Fibroblast of the aortic adventitia (primary cell): ENCODE results near the gene ABCC11. TPM values are rescaled to one million over a fixed set of nuclear protein-coding genes. Genes with fewer than 3 reads are reported as not detected.

ENCODE experiments used
- DNase-seq: peaks from one replicate; pipeline ENCODE4 v3.0.0-alpha.2; 2010; ENCODE audit warnings: low read depth
- H3K4me3 ChIP-seq: 2 replicates; pipeline ENCODE4 v1.5.1; 2011; ENCODE audit warnings: low read depth, mild to moderate bottlenecking, control low read depth, low read length, moderate library complexity
- total RNA-seq: library from RNA; depleted of rRNA; stranded (reverse); fragments of >200 nt; gene quantifications from 2 replicates; pipeline ENCODE4 v1.2.3, GENCODE V29; 2012; ENCODE audit warnings: low replicate concordance
- TF ChIP-seq, protein P1 (sequence below): IDR thresholded peaks from 2 replicates; pipeline ENCODE4 v1.5.1; 2011; ENCODE audit warnings: mild to moderate bottlenecking, low read length, control low read depth, inconsistent platforms; ENCODE audit not compliant: insufficient read depth

Gene ABCC11
- total RNA-seq, 1 donor = 0.09 TPM

- no peak for DNase-seq
- TF ChIP-seq, protein P1, sequence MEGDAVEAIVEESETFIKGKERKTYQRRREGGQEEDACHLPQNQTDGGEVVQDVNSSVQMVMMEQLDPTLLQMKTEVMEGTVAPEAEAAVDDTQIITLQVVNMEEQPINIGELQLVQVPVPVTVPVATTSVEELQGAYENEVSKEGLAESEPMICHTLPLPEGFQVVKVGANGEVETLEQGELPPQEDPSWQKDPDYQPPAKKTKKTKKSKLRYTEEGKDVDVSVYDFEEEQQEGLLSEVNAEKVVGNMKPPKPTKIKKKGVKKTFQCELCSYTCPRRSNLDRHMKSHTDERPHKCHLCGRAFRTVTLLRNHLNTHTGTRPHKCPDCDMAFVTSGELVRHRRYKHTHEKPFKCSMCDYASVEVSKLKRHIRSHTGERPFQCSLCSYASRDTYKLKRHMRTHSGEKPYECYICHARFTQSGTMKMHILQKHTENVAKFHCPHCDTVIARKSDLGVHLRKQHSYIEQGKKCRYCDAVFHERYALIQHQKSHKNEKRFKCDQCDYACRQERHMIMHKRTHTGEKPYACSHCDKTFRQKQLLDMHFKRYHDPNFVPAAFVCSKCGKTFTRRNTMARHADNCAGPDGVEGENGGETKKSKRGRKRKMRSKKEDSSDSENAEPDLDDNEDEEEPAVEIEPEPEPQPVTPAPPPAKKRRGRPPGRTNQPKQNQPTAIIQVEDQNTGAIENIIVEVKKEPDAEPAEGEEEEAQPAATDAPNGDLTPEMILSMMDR = no peak
Measured at GRCh38 chr16:48146710-48147109, 100.6 kb downstream of the ABCC11 start.

DNA sequence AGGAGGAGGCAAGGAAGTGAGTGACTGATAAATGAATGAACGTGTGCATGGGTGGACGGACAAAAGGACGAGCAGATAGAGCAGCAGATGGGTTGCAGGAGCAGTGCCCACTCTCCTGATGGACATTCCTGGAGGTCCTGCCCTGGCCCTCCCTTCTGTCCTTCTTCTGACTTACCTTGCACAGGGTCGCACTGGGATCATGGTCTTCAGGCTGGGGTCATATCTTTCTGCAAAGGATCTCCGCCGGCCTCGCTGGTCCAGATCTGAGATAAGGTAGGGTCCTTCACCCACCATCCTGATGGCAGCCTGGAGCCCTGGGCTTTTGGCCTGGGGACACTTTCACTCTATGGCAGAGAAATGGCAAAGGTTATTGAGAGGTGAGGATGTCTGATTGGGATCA, 101.2 kb downstream of the ABCC11 start:
- DNase-seq = no peak
- no peak overlapping the region for H3K4me3 ChIP-seq
- TF ChIP-seq, protein P1 = no peak

More at GRCh38 chr16:48146710-48147109, 100.6 kb downstream of the ABCC11 start:
- H3K4me3 ChIP-seq = no peak overlapping the region

GRCh38 chr16:48143812-48144368, 103.4 kb downstream of the ABCC11 start:
- TF ChIP-seq, protein P1 = no peak
- no peak overlapping the region for H3K4me3 ChIP-seq
- DNase-seq = no peak

DNA sequence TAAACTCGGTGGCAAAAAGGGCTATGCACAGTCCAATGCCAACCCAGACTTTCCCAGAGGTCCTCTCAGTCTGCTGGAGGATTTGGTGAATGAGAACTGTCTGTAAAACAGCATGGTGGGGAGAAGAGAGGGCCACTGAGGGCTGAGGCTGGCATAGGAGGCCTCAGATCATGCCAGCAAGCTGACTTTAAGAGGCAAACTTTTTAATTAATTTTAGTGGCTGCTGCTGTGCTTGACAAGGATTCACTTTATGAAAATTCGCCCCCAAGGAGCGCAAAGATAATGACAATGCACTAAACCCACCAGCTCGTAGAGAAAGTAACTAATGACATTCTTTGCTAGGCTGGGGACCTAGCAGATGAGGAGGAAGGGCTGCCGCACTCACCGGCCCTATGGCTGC, 106.5 kb downstream of the ABCC11 start:
- no peak for DNase-seq
- no peak overlapping the region for H3K4me3 ChIP-seq
- TF ChIP-seq, protein P1 = no peak

- no peak overlapping the region for H3K4me3 ChIP-seq
- DNase-seq = no peak
- TF ChIP-seq, protein P1 = no peak
Measured at GRCh38 chr16:48139517-48139916, 107.8 kb downstream of the ABCC11 start.

DNA sequence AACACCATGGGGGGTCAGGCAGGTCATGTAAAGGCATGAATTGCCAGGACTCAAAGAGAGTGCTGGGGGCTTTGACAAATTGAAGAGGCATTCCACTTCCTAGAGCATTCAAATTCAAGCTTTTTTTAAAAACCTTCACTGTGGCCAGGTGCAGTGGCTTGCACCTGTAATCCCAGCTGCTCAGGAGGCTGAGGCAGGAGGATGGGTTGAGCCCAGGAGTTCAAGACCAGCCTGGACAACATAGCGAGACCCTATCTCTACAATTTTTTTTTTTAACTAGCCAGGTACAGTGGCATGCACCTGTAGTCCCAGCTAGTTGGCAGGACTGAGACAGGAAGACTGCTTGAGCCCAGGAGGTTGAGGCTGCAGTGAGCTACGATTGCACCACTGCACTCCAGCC, 108.8 kb downstream of the ABCC11 start:
- TF ChIP-seq, protein P1 = no peak
- DNase-seq = no peak
- no peak overlapping the region for H3K4me3 ChIP-seq

GRCh38 chr16:48137822-48138221, 109.5 kb downstream of the ABCC11 start:
- no peak for DNase-seq
- TF ChIP-seq, protein P1 = no peak
- H3K4me3 ChIP-seq = no peak overlapping the region
